Thymus (tissue), 11 donors: Measurements from ENCODE around the gene ZNF579. TPM values are rescaled to one million over a fixed set of nuclear protein-coding genes. Genes with fewer than 3 reads are reported as not detected.

Experiments
- DNase-seq, 9 donors: peaks; one replicate each; pipeline ENCODE4 v3.0.0-alpha.2; 2013; ENCODE audit warnings: low spot score in 9 of 9, low read depth in 6 of 9, missing footprints in 1 of 9
- H3K27ac ChIP-seq, 2 donors: one replicate each; pipeline ENCODE4 v1.5.1; 2013; ENCODE audit warnings: control low read depth in 1 of 2, low read depth in 1 of 2, low read length in 1 of 2, mild to moderate bottlenecking in 1 of 2, moderate library complexity in 1 of 2
- H3K27me3 ChIP-seq, 2 donors: one replicate each; pipeline ENCODE4 v1.5.1; 2013; ENCODE audit warnings: low read length in 1 of 2; ENCODE audit not compliant: control insufficient read depth in 2 of 2, insufficient read depth in 1 of 2
- H3K36me3 ChIP-seq, 2 donors: one replicate each; pipeline ENCODE4 v1.5.1; 2013; ENCODE audit warnings: low read length in 1 of 2, mild to moderate bottlenecking in 1 of 2, moderate library complexity in 1 of 2; ENCODE audit not compliant: control insufficient read depth in 2 of 2, insufficient read depth in 2 of 2
- H3K4me1 ChIP-seq, 2 donors: one replicate each; pipeline ENCODE4 v1.5.1; 2013; ENCODE audit warnings: low read length in 2 of 2; ENCODE audit not compliant: control insufficient read depth in 2 of 2, insufficient read depth in 2 of 2
- H3K4me3 ChIP-seq, 2 donors: one replicate each; pipeline ENCODE4 v1.5.1; 2013; ENCODE audit warnings: low read length in 2 of 2, control low read depth in 1 of 2, mild to moderate bottlenecking in 1 of 2
- H3K9me3 ChIP-seq, 2 donors: one replicate each; pipeline ENCODE4 v1.5.1; 2013; ENCODE audit warnings: low read length in 1 of 2, mild to moderate bottlenecking in 1 of 2; ENCODE audit not compliant: control insufficient read depth in 2 of 2, insufficient read depth in 1 of 2
- WGBS: extraction: QIAGEN DNeasy Blood & Tissue Kit; methylation state at CpG from one replicate; pipeline ENCODE4 v1.1.7; 2013; 5-methylcytosine and 5-hydroxymethylcytosine counted together
- polyA plus RNA-seq: library from polyadenylated mRNA; stranded (reverse); fragments of 200-250 nt; gene quantifications from one replicate; pipeline ENCODE4 v1.2.3, GENCODE V29; 2013
- total RNA-seq: library from RNA; stranded (reverse); fragments of 120-200 nt; gene quantifications from one replicate; pipeline ENCODE4 v1.2.4, GENCODE V29; 2013
- donor health status: healthy.

ZNF579 gene
- total and polyA plus RNA-seq, 2 donors = 2.3 to 5.5 TPM

GRCh38 chr19:55621673-55622231 is 41.1 kb upstream of the ZNF579 start:
- Histone ChIP-seq H3K36me3 (peaks cover 15 to 21% of the 10 kb centered on the region in 2 donors), H3K27me3 (no peaks in the 10 kb centered on the region), H3K4me3 (no peak overlapping the region), H3K9me3 (no peaks in the 10 kb centered on the region), H3K4me1 (peaks cover 12 to 36% of the 10 kb centered on the region in 2 donors), H3K27ac (no peak overlapping the region)
- WGBS = 98% methylated on average over 55 of the region's 55 CpGs
- no peak for DNase-seq

- Histone ChIP-seq H3K36me3 (peaks cover 20 to 26% of the 10 kb centered on the region in 2 donors), H3K27ac (no peak overlapping the region), H3K27me3 (no peaks in the 10 kb centered on the region), H3K9me3 (no peaks in the 10 kb centered on the region), H3K4me3 (no peak overlapping the region), H3K4me1 (peaks cover 6 to 31% of the 10 kb centered on the region in 2 donors)
- no peak for DNase-seq
- 94% methylated on average over 9 of the region's 9 CpGs for WGBS
These were observed 40.6 kb upstream of the ZNF579 start for GRCh38 chr19:55621205-55621672.

GRCh38 chr19:55620410-55621204 is 40.0 kb upstream of the ZNF579 start:
- 84% methylated on average over 12 of the region's 12 CpGs for WGBS
- peaks cover 20 to 32% of the 10 kb centered on the region in 2 donors for H3K36me3 ChIP-seq
- H3K9me3 ChIP-seq = no peaks in the 10 kb centered on the region
- H3K27ac ChIP-seq = no peak overlapping the region
- H3K4me3 ChIP-seq = no peak overlapping the region
- peaks cover 5 to 27% of the 10 kb centered on the region in 2 donors for H3K4me1 ChIP-seq
- DNase-seq = peak in 1 of 9 donors; percentile 57
- H3K27me3 ChIP-seq = no peaks in the 10 kb centered on the region

- Histone ChIP-seq H3K36me3 (peaks cover 20 to 45% of the 10 kb centered on the region in 2 donors), H3K9me3 (no peaks in the 10 kb centered on the region), H3K27me3 (no peaks in the 10 kb centered on the region), H3K4me3 (no peak overlapping the region), H3K27ac (no peak overlapping the region), H3K4me1 (peaks cover 5 to 20% of the 10 kb centered on the region in 2 donors)
- DNase-seq = no peak
- WGBS = 95% methylated on average over 3 of the region's 3 CpGs
These were observed 38.6 kb upstream of the ZNF579 start for GRCh38 chr19:55619286-55619685.

- DNase-seq = no peak
- no peak overlapping the region for H3K27ac ChIP-seq
- peaks cover 2 to 18% of the 10 kb centered on the region in 2 donors for H3K4me1 ChIP-seq
- H3K4me3 ChIP-seq = no peak overlapping the region
- no peaks in the 10 kb centered on the region for H3K9me3 ChIP-seq
- peaks cover 20 to 54% of the 10 kb centered on the region in 2 donors for H3K36me3 ChIP-seq
- no peaks in the 10 kb centered on the region for H3K27me3 ChIP-seq
- WGBS = 97% methylated on average over 7 of the region's 7 CpGs
These were observed 37.8 kb upstream of the ZNF579 start for GRCh38 chr19:55618426-55618825.

GRCh38 chr19:55617426-55617825 is 36.8 kb upstream of the ZNF579 start:
- no peaks in the 10 kb centered on the region for H3K9me3 ChIP-seq
- H3K4me1 ChIP-seq = peaks cover 2 to 18% of the 10 kb centered on the region in 2 donors
- H3K27me3 ChIP-seq = no peaks in the 10 kb centered on the region
- no peak overlapping the region for H3K4me3 ChIP-seq
- DNase-seq = no peak
- 99% methylated on average over 8 of the region's 8 CpGs for WGBS
- H3K27ac ChIP-seq = no peak overlapping the region
- H3K36me3 ChIP-seq = peaks cover 20 to 58% of the 10 kb centered on the region in 2 donors

- Histone ChIP-seq H3K27me3 (no peaks in the 10 kb centered on the region), H3K9me3 (no peaks in the 10 kb centered on the region), H3K4me1 (peaks cover 2 to 18% of the 10 kb centered on the region in 2 donors), H3K36me3 (peaks cover 18 to 49% of the 10 kb centered on the region in 2 donors), H3K4me3 (no peak overlapping the region), H3K27ac (no peak overlapping the region)
- no peak for DNase-seq
- WGBS = 99% methylated on average over 38 of the region's 38 CpGs
These were observed 35.8 kb upstream of the ZNF579 start for GRCh38 chr19:55616395-55616875.

- 98% methylated on average over 88 of the region's 88 CpGs for WGBS
- Histone ChIP-seq H3K27me3 (no peaks in the 10 kb centered on the region), H3K36me3 (peaks cover 16 to 46% of the 10 kb centered on the region in 2 donors), H3K27ac (no peak overlapping the region), H3K4me1 (peaks cover 2 to 13% of the 10 kb centered on the region in 2 donors), H3K4me3 (no peak overlapping the region), H3K9me3 (no peaks in the 10 kb centered on the region)
- DNase-seq = no peak
These were observed 35.1 kb upstream of the ZNF579 start for GRCh38 chr19:55615543-55616394.
